GM23248 (cell line): Measurements from ENCODE around the gene TIGD7. TPM values are rescaled to one million over a fixed set of nuclear protein-coding genes. Genes with fewer than 3 reads are reported as not detected.
A peak's percentile ranks its signal among the peaks of the same experiment; 100 is the strongest.
"Not testable (repeated sequence)": the region's sequence is repeated elsewhere in the genome, so short reads cannot be mapped to it uniquely, and the experiment has no call there.

ENCODE experiments used
- DNase-seq: peaks from one replicate; pipeline ENCODE4 v3.0.0-alpha.2; 2015
- H2AFZ ChIP-seq: fragments of 200-600 bp; sonication (generic); 2 replicates; pipeline ENCODE4 v1.6.1; 2016; ENCODE audit warnings: antibody characterized with exemption
- H3F3A ChIP-seq: fragments of 200-600 bp; sonication (generic); 2 replicates; pipeline ENCODE4 v1.6.1; 2016; ENCODE audit warnings: mild to moderate bottlenecking, antibody characterized with exemption, mixed run types; ENCODE audit not compliant: insufficient read depth
- H3K27ac ChIP-seq: fragments of 200-600 bp; sonication (generic); 2 replicates; pipeline ENCODE4 v1.5.1; 2016; ENCODE audit warnings: mild to moderate bottlenecking
- H3K27me3 ChIP-seq: fragments of 200-600 bp; sonication (generic); replicated peaks from 2 replicates; pipeline ENCODE4 v1.6.1; 2016; ENCODE audit warnings: mild to moderate bottlenecking; ENCODE audit not compliant: insufficient read depth
- H3K36me3 ChIP-seq: fragments of 200-600 bp; sonication (generic); 2 replicates; pipeline ENCODE4 v1.6.1; 2016; ENCODE audit warnings: low read depth, mild to moderate bottlenecking
- H3K4me1 ChIP-seq: fragments of 200-600 bp; sonication (generic); 2 replicates; pipeline ENCODE4 v1.6.1; 2016; ENCODE audit warnings: mild to moderate bottlenecking; ENCODE audit not compliant: insufficient read depth
- H3K4me2 ChIP-seq: fragments of 200-600 bp; sonication (generic); one replicate; pipeline ENCODE4 v1.6.1; 2016; ENCODE audit warnings: mild to moderate bottlenecking; ENCODE audit not compliant: unreplicated experiment
- H3K4me3 ChIP-seq: fragments of 200-600 bp; sonication (generic); 2 replicates; pipeline ENCODE4 v1.5.1; 2016; ENCODE audit warnings: mild to moderate bottlenecking
- H3K79me2 ChIP-seq: fragments of 200-600 bp; sonication (generic); 2 replicates; pipeline ENCODE4 v1.6.1; 2016; ENCODE audit warnings: mild to moderate bottlenecking; ENCODE audit not compliant: insufficient read depth
- H3K9ac ChIP-seq: fragments of 200-600 bp; sonication (generic); 2 replicates; pipeline ENCODE4 v1.6.1; 2016; ENCODE audit warnings: mild to moderate bottlenecking
- H3K9me2 ChIP-seq: fragments of 200-600 bp; sonication (generic); 2 replicates; pipeline ENCODE4 v1.6.1; 2016; ENCODE audit warnings: mixed run types, mild to moderate bottlenecking, moderate library complexity; ENCODE audit not compliant: insufficient read depth
- H3K9me3 ChIP-seq: fragments of 200-600 bp; sonication (generic); one replicate; pipeline ENCODE4 v1.6.1; 2017; ENCODE audit warnings: low read depth
- H4K20me1 ChIP-seq: fragments of 200-600 bp; sonication (generic); 2 replicates; pipeline ENCODE4 v1.6.0; 2016; ENCODE audit not compliant: insufficient read depth
- EZH2 ChIP-seq: fragments of 200-600 bp; sonication (generic); IDR thresholded peaks from 2 replicates; pipeline ENCODE4 v1.6.1; 2018; ENCODE audit warnings: antibody characterized with exemption, mild to moderate bottlenecking; ENCODE audit not compliant: insufficient read depth, poor library complexity, severe bottlenecking
- EZH2phosphoT487 ChIP-seq: fragments of 200-600 bp; sonication (generic); IDR thresholded peaks from 2 replicates; pipeline ENCODE4 v1.6.1; 2018; ENCODE audit warnings: antibody characterized with exemption, moderate library complexity, mild to moderate bottlenecking, low read depth; ENCODE audit not compliant: insufficient read depth
- WGBS, 2 experiments: methylation state at CpG; one replicate each; pipeline ENCODE4 v1.1.6; 2015 to 2017; ENCODE audit warnings: low lambda C conversion rate in 2 of 2, low coverage in 1 of 2; ENCODE audit errors: missing lambda C conversion rate in 2 of 2; 5-methylcytosine and 5-hydroxymethylcytosine counted together
- in situ Hi-C: fragments of 300-500 bp; cut with MboI; formaldehyde crosslinking; loops from 2 replicates; pipeline ENCODE4 v1.15.0; 2020
- polyA plus RNA-seq: library from polyadenylated mRNA; unstranded; fragments of >200 nt; fragmentation: Nextera tagmentation; extraction: Ambion mirVana; gene quantifications from 2 replicates; pipeline ENCODE4 v1.2.1, GENCODE V29; 2016
- total RNA-seq: library from RNA; depleted of rRNA; stranded (reverse); fragments of >200 nt; shearing (Covaris generic); gene quantifications from 2 replicates; pipeline ENCODE4 v1.2.3, GENCODE V29; 2014

TIGD7 gene
- total and polyA plus RNA-seq, 2 experiments from 2014 or later = 4.9 to 5.3 TPM

GRCh38 chr16:3281222-3281820, 23.9 kb downstream of the TIGD7 start:
- Histone ChIP-seq H3K4me1 (peaks cover 10% of the 10 kb centered on the region), H3K4me3 (no peak overlapping the region; the same call in 1 of the 2 replicates), H3F3A (peaks cover 11% of the 10 kb centered on the region), H3K9me3 (no peaks in the 10 kb centered on the region), H3K27me3 (no peaks in the 10 kb centered on the region), H3K36me3 (0 out of 2 replicates have a peak, but pooled peaks cover under 1% of the 10 kb centered on the region), H3K27ac (no peak overlapping the region), H3K4me2 (no peak overlapping the region), H2AFZ (peak overlapping the region; percentile 97; the same call in 1 of the 2 replicates), H3K9me2 (no peaks in the 10 kb centered on the region), H4K20me1 (no peaks in the 10 kb centered on the region), H3K79me2 (peaks cover 30% of the 10 kb centered on the region), H3K9ac (no peak overlapping the region; the same call in 1 of the 2 replicates)
- TF ChIP-seq EZH2phosphoT487 (no peak), EZH2 (no peak)
- in situ Hi-C loops = no loop called here
- no peak for DNase-seq
- WGBS, 2 experiments = 97% methylated on average over 6 of the region's 6 CpGs

GRCh38 chr16:3276679-3277078, 28.6 kb downstream of the TIGD7 start:
- 47 to 49% methylated on average over 5 of the region's 5 CpGs for WGBS, 2 experiments
- no peaks in the 10 kb centered on the region for H3K27me3 ChIP-seq
- no peaks in the 10 kb centered on the region for H3K36me3 ChIP-seq
- H3F3A ChIP-seq = peaks cover 5% of the 10 kb centered on the region
- no peaks in the 10 kb centered on the region for H3K9me3 ChIP-seq
- H2AFZ ChIP-seq = no peak overlapping the region
- no peaks in the 10 kb centered on the region for H3K4me1 ChIP-seq
- no peak for DNase-seq
- no peaks in the 10 kb centered on the region for H3K9me2 ChIP-seq
- H3K27ac ChIP-seq = no peak overlapping the region
- no peak overlapping the region for H3K4me3 ChIP-seq
- no peak overlapping the region for H3K9ac ChIP-seq
- no peaks in the 10 kb centered on the region for H3K79me2 ChIP-seq
- no peak overlapping the region for H3K4me2 ChIP-seq
- in situ Hi-C loops = no loop called here
- H4K20me1 ChIP-seq = no peaks in the 10 kb centered on the region
- TF ChIP-seq EZH2 = no peak
- no peak for TF ChIP-seq EZH2phosphoT487

- no peak for TF ChIP-seq EZH2phosphoT487
- TF ChIP-seq EZH2 = no peak
- Histone ChIP-seq H3K4me2 (no peak overlapping the region), H3F3A (no peaks in the 10 kb centered on the region; the same call in 1 of the 2 replicates), H3K27me3 (no peaks in the 10 kb centered on the region), H3K4me1 (no peaks in the 10 kb centered on the region), H3K4me3 (no peak overlapping the region), H3K79me2 (no peaks in the 10 kb centered on the region), H3K27ac (no peak overlapping the region), H3K9me2 (no peaks in the 10 kb centered on the region), H3K36me3 (no peaks in the 10 kb centered on the region), H3K9ac (no peak overlapping the region), H3K9me3 (no peaks in the 10 kb centered on the region), H2AFZ (no peak overlapping the region), H4K20me1 (no peaks in the 10 kb centered on the region)
- in situ Hi-C loops = no loop called here
- no peak for DNase-seq
These were observed 30.3 kb downstream of the TIGD7 start for GRCh38 chr16:3274947-3275346.

- Histone ChIP-seq H3K9ac (no peak overlapping the region), H3K36me3 (no peaks in the 10 kb centered on the region), H3F3A (no peaks in the 10 kb centered on the region; the same call in 1 of the 2 replicates), H2AFZ (no peak overlapping the region), H3K4me1 (no peaks in the 10 kb centered on the region), H3K4me3 (no peak overlapping the region), H4K20me1 (no peaks in the 10 kb centered on the region), H3K79me2 (no peaks in the 10 kb centered on the region), H3K27ac (no peak overlapping the region), H3K4me2 (no peak overlapping the region), H3K9me2 (no peaks in the 10 kb centered on the region), H3K9me3 (no peaks in the 10 kb centered on the region), H3K27me3 (no peaks in the 10 kb centered on the region)
- WGBS, 2 experiments = 46 to 56% methylated on average over 4 of the region's 4 CpGs
- in situ Hi-C loops = no loop called here
- no peak for DNase-seq
- no peak for TF ChIP-seq EZH2phosphoT487
- no peak for TF ChIP-seq EZH2
These were observed 30.7 kb downstream of the TIGD7 start for GRCh38 chr16:3274490-3274889.

GRCh38 chr16:3271281-3271680, 33.9 kb downstream of the TIGD7 start:
- H4K20me1 ChIP-seq, H3K36me3 ChIP-seq, H3K27me3 ChIP-seq, in situ Hi-C loops, H3K4me3 ChIP-seq, H2AFZ ChIP-seq, DNase-seq, H3F3A ChIP-seq, H3K27ac ChIP-seq, H3K9me2 ChIP-seq, H3K4me2 ChIP-seq, H3K9ac ChIP-seq, H3K9me3 ChIP-seq: not testable (repeated sequence)
- H3K4me1 ChIP-seq = peaks cover 10% of the 10 kb centered on the region; the same call in 1 of the 2 replicates
- H3K79me2 ChIP-seq = peaks cover 13% of the 10 kb centered on the region
- WGBS, 2 experiments = 91% methylated on average over 22 of the region's 22 CpGs; no CpG with 5 or more reads in 1 of the 2 experiments

GRCh38 chr16:3270718-3271117, 34.5 kb downstream of the TIGD7 start:
- Histone ChIP-seq H3K79me2 (peaks cover 19% of the 10 kb centered on the region), H3K4me1 (peaks cover 11% of the 10 kb centered on the region; the same call in 1 of the 2 replicates)
- H3K27ac ChIP-seq, H3K27me3 ChIP-seq, H3K36me3 ChIP-seq, DNase-seq, H3K9ac ChIP-seq, H2AFZ ChIP-seq, H3K9me2 ChIP-seq, in situ Hi-C loops, H3K9me3 ChIP-seq, H4K20me1 ChIP-seq, H3K4me2 ChIP-seq, H3F3A ChIP-seq, H3K4me3 ChIP-seq: not testable (repeated sequence)
- 91 to 93% methylated on average over 4 to 5 of the region's 5 CpGs for WGBS, 2 experiments
